DND-41 (cell line): Measurements from ENCODE around the gene RHBDD1.

Experiments
- ATAC-seq: fragments of 200-7000 bp; cut with Tn5 transposase; 3 replicates; pipeline ENCODE4 v1.9.1; 2021; ENCODE audit warnings: low read depth; ENCODE audit not compliant: insufficient read depth
- DNase-seq: peaks from one replicate; pipeline ENCODE4 v3.0.0-alpha.2; 2020
- H2AFZ ChIP-seq: 2 replicates; pipeline ENCODE4 v1.6.0; 2012; ENCODE audit warnings: low read depth, low read length
- H3K27ac ChIP-seq: 2 replicates; pipeline ENCODE4 v1.5.1; 2012; ENCODE audit warnings: low read length, inconsistent platforms
- H3K27me3 ChIP-seq: fragments of 200-600 bp; sonication (generic); 2 replicates; pipeline ENCODE4 v1.6.0; 2012; ENCODE audit warnings: low read length, mild to moderate bottlenecking, inconsistent platforms; ENCODE audit not compliant: insufficient read depth, poor library complexity
- H3K36me3 ChIP-seq: 2 replicates; pipeline ENCODE4 v1.5.1; 2012; ENCODE audit warnings: low read length, inconsistent platforms; ENCODE audit not compliant: insufficient read depth
- H3K4me1 ChIP-seq: 2 replicates; pipeline ENCODE4 v1.5.1; 2012; ENCODE audit warnings: mild to moderate bottlenecking, low read length; ENCODE audit not compliant: insufficient read depth
- H3K4me2 ChIP-seq: 2 replicates; pipeline ENCODE4 v1.6.0; 2012; ENCODE audit warnings: mild to moderate bottlenecking, moderate library complexity, low read length, inconsistent platforms; ENCODE audit not compliant: insufficient read depth
- H3K4me3 ChIP-seq, 2 experiments: fragments of 200-600 bp in 1 of 2; shearing (Covaris generic) in 1 of 2; 2 replicates each; pipeline ENCODE4 v1.5.1; 2012 to 2016; ENCODE audit warnings: inconsistent platforms in 2 of 2, low read length in 2 of 2, mild to moderate bottlenecking in 2 of 2, low read depth in 1 of 2, moderate library complexity in 1 of 2
- H3K79me2 ChIP-seq: 2 replicates; pipeline ENCODE4 v1.6.0; 2012; ENCODE audit warnings: low read length, inconsistent platforms; ENCODE audit not compliant: insufficient read depth
- H3K9ac ChIP-seq: 2 replicates; pipeline ENCODE4 v1.6.0; 2012; ENCODE audit warnings: low read depth, mild to moderate bottlenecking, inconsistent platforms, low read length, moderate library complexity
- H3K9me3 ChIP-seq: 2 replicates; pipeline ENCODE4 v1.5.1; 2012; ENCODE audit warnings: low read length, moderate library complexity, mild to moderate bottlenecking, inconsistent platforms; ENCODE audit not compliant: insufficient read depth, severe bottlenecking
- H4K20me1 ChIP-seq: 2 replicates; pipeline ENCODE4 v1.6.0; 2012; ENCODE audit warnings: low read length; ENCODE audit not compliant: insufficient read depth
- EZH2 ChIP-seq: IDR thresholded peaks from 3 replicates; pipeline ENCODE4 v1.6.1; 2012; ENCODE audit warnings: borderline replicate concordance, low read depth, mild to moderate bottlenecking, moderate library complexity, low read length, inconsistent platforms; ENCODE audit not compliant: severe bottlenecking
- TF ChIP-seq, protein P1 (sequence below): IDR thresholded peaks from 2 replicates; pipeline ENCODE4 v1.5.1; 2012; ENCODE audit warnings: borderline replicate concordance, low read length, moderate library complexity, mild to moderate bottlenecking; ENCODE audit not compliant: poor library complexity, severe bottlenecking; ENCODE audit errors: extremely low read depth

Gene RHBDD1

DNA sequence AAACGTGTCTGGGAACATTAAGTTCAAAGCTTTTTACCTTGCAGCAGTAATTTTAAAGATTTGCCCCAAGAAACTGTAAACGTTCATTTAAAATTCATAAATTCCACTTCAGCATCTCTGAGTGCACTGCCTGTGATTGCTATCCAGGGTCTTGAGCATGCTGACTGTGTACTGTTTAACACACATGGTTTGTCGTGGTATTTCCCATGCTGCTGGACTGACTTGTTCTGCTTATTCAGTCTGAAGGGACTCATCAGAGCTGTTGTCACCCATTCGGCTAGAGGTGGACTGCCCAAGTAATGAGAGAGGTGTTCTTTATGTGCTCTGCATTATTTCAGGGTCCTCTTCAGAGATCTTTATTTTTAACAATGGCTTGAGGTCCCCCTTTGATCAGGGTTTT is 53.1 kb downstream of the RHBDD1 start:
- H3K4me2 ChIP-seq = no peak overlapping the region
- no peak for ATAC-seq
- H3K9ac ChIP-seq = no peak overlapping the region
- no peak overlapping the region for H3K4me3 ChIP-seq
- DNase-seq = no peak
- no peak overlapping the region for H3K27ac ChIP-seq
- no peaks in the 10 kb centered on the region for H3K79me2 ChIP-seq
- no peaks in the 10 kb centered on the region for H3K4me1 ChIP-seq
- TF ChIP-seq, protein P1, sequence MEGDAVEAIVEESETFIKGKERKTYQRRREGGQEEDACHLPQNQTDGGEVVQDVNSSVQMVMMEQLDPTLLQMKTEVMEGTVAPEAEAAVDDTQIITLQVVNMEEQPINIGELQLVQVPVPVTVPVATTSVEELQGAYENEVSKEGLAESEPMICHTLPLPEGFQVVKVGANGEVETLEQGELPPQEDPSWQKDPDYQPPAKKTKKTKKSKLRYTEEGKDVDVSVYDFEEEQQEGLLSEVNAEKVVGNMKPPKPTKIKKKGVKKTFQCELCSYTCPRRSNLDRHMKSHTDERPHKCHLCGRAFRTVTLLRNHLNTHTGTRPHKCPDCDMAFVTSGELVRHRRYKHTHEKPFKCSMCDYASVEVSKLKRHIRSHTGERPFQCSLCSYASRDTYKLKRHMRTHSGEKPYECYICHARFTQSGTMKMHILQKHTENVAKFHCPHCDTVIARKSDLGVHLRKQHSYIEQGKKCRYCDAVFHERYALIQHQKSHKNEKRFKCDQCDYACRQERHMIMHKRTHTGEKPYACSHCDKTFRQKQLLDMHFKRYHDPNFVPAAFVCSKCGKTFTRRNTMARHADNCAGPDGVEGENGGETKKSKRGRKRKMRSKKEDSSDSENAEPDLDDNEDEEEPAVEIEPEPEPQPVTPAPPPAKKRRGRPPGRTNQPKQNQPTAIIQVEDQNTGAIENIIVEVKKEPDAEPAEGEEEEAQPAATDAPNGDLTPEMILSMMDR = no peak
- no peak for TF ChIP-seq EZH2
- no peaks in the 10 kb centered on the region for H3K27me3 ChIP-seq
- H2AFZ ChIP-seq = no peak overlapping the region
- no peaks in the 10 kb centered on the region for H4K20me1 ChIP-seq
- peaks cover 4% of the 10 kb centered on the region; the same call in 1 of the 2 replicates for H3K36me3 ChIP-seq
- H3K9me3 ChIP-seq = no peaks in the 10 kb centered on the region

DNA sequence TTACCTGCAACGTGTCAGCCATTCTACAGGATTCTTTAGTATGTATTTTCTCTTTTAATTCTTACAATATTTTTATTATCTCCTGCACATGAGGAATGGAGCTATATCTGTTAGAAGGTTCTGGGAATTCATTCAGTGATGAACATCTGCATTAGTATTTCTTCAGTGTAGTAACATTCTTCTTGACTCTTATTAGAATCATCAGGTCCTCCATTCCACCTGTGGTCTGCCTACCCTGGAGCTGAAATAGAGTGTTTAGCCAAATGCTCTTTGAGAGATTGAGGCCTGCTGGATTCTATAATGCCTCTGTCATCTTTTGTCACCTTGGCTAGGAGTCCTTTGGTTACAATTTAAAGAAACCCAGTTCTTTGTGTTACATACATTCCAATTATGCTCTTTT is 54.4 kb downstream of the RHBDD1 start:
- H3K4me1 ChIP-seq = no peaks in the 10 kb centered on the region
- TF ChIP-seq, protein P1 = no peak
- TF ChIP-seq EZH2 = no peak

DNA sequence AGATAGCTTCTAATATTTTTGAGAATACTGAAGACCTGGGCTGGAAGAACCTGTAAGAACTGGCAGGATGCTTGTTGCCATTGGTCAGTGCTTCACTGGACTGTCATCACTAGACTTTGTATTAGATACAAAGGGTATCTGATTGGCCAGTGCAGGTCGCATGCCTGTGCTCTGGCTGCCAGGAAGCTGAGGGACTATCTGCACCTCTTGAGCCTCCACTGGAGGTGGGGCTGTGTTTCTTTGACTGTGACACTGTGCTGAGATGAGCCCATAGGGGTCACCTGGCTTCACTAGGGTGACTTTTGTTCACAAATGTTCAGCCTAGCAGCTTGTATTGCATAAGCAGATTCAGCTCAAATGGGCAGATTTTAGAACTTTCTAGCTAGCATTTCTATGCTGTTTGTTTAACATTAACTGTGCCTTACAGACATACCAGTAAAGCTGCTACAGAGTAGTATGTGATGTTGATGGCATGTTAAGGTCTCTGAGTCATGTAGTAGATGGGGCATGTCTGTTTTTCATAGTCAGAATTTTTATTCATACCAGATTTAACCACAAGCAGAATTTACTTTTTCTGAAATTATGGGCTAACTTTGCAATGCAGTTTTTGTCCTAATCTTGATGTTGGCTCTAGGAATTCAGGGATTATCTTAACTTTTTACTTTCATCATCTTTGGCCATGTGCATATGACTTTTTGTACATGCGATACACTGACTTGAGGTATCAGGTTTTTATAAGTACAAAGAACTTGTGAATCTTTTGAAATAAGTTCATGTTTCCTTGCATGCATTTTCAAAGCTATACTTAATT is 56.1 kb downstream of the RHBDD1 start:
- no peak overlapping the region for H3K4me2 ChIP-seq

More for the DNA sequence above, 54.4 kb downstream of the RHBDD1 start:
- ATAC-seq (no peak), DNase-seq (no peak)
- no peaks in the 10 kb centered on the region for H3K79me2 ChIP-seq
- no peak overlapping the region for H3K9ac ChIP-seq
- no peaks in the 10 kb centered on the region for H3K9me3 ChIP-seq
- H3K4me3 ChIP-seq = no peak overlapping the region
- H3K27ac ChIP-seq = no peak overlapping the region
- no peaks in the 10 kb centered on the region for H4K20me1 ChIP-seq
- H3K27me3 ChIP-seq = no peaks in the 10 kb centered on the region
- no peak overlapping the region for H2AFZ ChIP-seq
- H3K4me2 ChIP-seq = no peak overlapping the region
- peaks cover 4% of the 10 kb centered on the region; the same call in 1 of the 2 replicates for H3K36me3 ChIP-seq

More for the DNA sequence above, 56.1 kb downstream of the RHBDD1 start:
- no peak overlapping the region for H3K27ac ChIP-seq
- H3K9me3 ChIP-seq = no peaks in the 10 kb centered on the region
- H3K4me1 ChIP-seq = no peaks in the 10 kb centered on the region
- no peaks in the 10 kb centered on the region for H3K27me3 ChIP-seq
- H3K9ac ChIP-seq = no peak overlapping the region
- TF ChIP-seq EZH2 = no peak
- TF ChIP-seq, protein P1 = no peak
- no peak overlapping the region for H3K4me3 ChIP-seq
- no peaks in the 10 kb centered on the region for H3K79me2 ChIP-seq
- ATAC-seq (no peak), DNase-seq (no peak)
- no peak overlapping the region for H2AFZ ChIP-seq
- peaks cover 7% of the 10 kb centered on the region; the same call in 1 of the 2 replicates for H3K36me3 ChIP-seq
- no peaks in the 10 kb centered on the region for H4K20me1 ChIP-seq
